ENCODE results near the gene CDH4. TPM values are rescaled to one million over a fixed set of nuclear protein-coding genes. Genes with fewer than 3 reads are reported as not detected.
A peak's percentile ranks its signal among the peaks of the same experiment; 100 is the strongest.

CDH4 gene
- total and polyA plus RNA-seq, 4 donors, result 5.8 to 24.1 (median 17.1) TPM

- WGBS (ENCODE audit: insufficient coverage), result 33% methylated on average over 21 of the region's 29 CpGs
- H3K36me3 ChIP-seq (ENCODE audit: control insufficient read depth, insufficient read depth, low read length), result no peaks in the 10 kb centered on the region
- no peak overlapping the region for H3K4me3 ChIP-seq (ENCODE audit: low read depth, low read length)
- H3K27ac ChIP-seq (ENCODE audit: low read depth, low read length), result no peak overlapping the region
- H3K9me3 ChIP-seq (ENCODE audit: control insufficient read depth, insufficient read depth, low read length), result no peaks in the 10 kb centered on the region
- peaks cover 18% of the 10 kb centered on the region for H3K4me1 ChIP-seq (ENCODE audit: control insufficient read depth, insufficient read depth, low read length)
- no peaks in the 10 kb centered on the region for H3K27me3 ChIP-seq (ENCODE audit: control insufficient read depth, insufficient read depth, low read length)
- DNase-seq (ENCODE audit: low read depth in 4 of 6, low spot score in 6 of 6), result peak in 2 of 6 donors; percentile 47 to 78
Observed at GRCh38 chr20:61588411-61589385, 336.6 kb downstream of the CDH4 start.

- DNase-seq (ENCODE audit: low read depth in 4 of 6, low spot score in 6 of 6), result no peak
- no peaks in the 10 kb centered on the region for H3K36me3 ChIP-seq (ENCODE audit: control insufficient read depth, insufficient read depth, low read length)
- H3K9me3 ChIP-seq (ENCODE audit: control insufficient read depth, insufficient read depth, low read length), result no peaks in the 10 kb centered on the region
- H3K27ac ChIP-seq (ENCODE audit: low read depth, low read length), result no peak overlapping the region
- no peak overlapping the region for H3K4me3 ChIP-seq (ENCODE audit: low read depth, low read length)
- 85% methylated on average over 12 of the region's 12 CpGs for WGBS (ENCODE audit: insufficient coverage)
- H3K4me1 ChIP-seq (ENCODE audit: control insufficient read depth, insufficient read depth, low read length), result peaks cover 13% of the 10 kb centered on the region
- H3K27me3 ChIP-seq (ENCODE audit: control insufficient read depth, insufficient read depth, low read length), result no peaks in the 10 kb centered on the region
Observed at GRCh38 chr20:61590236-61590635, 338.2 kb downstream of the CDH4 start.

GRCh38 chr20:61593516-61593915 is 341.5 kb downstream of the CDH4 start:
- no peak for DNase-seq (ENCODE audit: low read depth in 4 of 6, low spot score in 6 of 6)
- peaks cover 6% of the 10 kb centered on the region for H3K4me1 ChIP-seq (ENCODE audit: control insufficient read depth, insufficient read depth, low read length)
- no peaks in the 10 kb centered on the region for H3K27me3 ChIP-seq (ENCODE audit: control insufficient read depth, insufficient read depth, low read length)
- 76% methylated on average over 7 of the region's 7 CpGs for WGBS (ENCODE audit: insufficient coverage)
- peaks cover 6% of the 10 kb centered on the region for H3K9me3 ChIP-seq (ENCODE audit: control insufficient read depth, insufficient read depth, low read length)
- H3K27ac ChIP-seq (ENCODE audit: low read depth, low read length), result no peak overlapping the region
- no peaks in the 10 kb centered on the region for H3K36me3 ChIP-seq (ENCODE audit: control insufficient read depth, insufficient read depth, low read length)
- no peak overlapping the region for H3K4me3 ChIP-seq (ENCODE audit: low read depth, low read length)

GRCh38 chr20:61594198-61594597 is 342.1 kb downstream of the CDH4 start:
- WGBS (ENCODE audit: insufficient coverage), result 81% methylated on average over 8 of the region's 8 CpGs
- no peaks in the 10 kb centered on the region for H3K36me3 ChIP-seq (ENCODE audit: control insufficient read depth, insufficient read depth, low read length)
- no peak for DNase-seq (ENCODE audit: low read depth in 4 of 6, low spot score in 6 of 6)
- H3K27me3 ChIP-seq (ENCODE audit: control insufficient read depth, insufficient read depth, low read length), result no peaks in the 10 kb centered on the region
- peaks cover 6% of the 10 kb centered on the region for H3K4me1 ChIP-seq (ENCODE audit: control insufficient read depth, insufficient read depth, low read length)
- peaks cover 6% of the 10 kb centered on the region for H3K9me3 ChIP-seq (ENCODE audit: control insufficient read depth, insufficient read depth, low read length)
- no peak overlapping the region for H3K27ac ChIP-seq (ENCODE audit: low read depth, low read length)
- H3K4me3 ChIP-seq (ENCODE audit: low read depth, low read length), result no peak overlapping the region

- no peak for DNase-seq (ENCODE audit: low read depth in 4 of 6, low spot score in 6 of 6)
- Histone ChIP-seq H3K4me3 (ENCODE audit: low read depth, low read length) (no peak overlapping the region), H3K27me3 (ENCODE audit: control insufficient read depth, insufficient read depth, low read length) (no peaks in the 10 kb centered on the region), H3K4me1 (ENCODE audit: control insufficient read depth, insufficient read depth, low read length) (peaks cover 16% of the 10 kb centered on the region), H3K27ac (ENCODE audit: low read depth, low read length) (no peak overlapping the region), H3K36me3 (ENCODE audit: control insufficient read depth, insufficient read depth, low read length) (no peaks in the 10 kb centered on the region), H3K9me3 (ENCODE audit: control insufficient read depth, insufficient read depth, low read length) (peaks cover 6% of the 10 kb centered on the region)
- 99% methylated on average over 12 of the region's 13 CpGs for WGBS (ENCODE audit: insufficient coverage)
Observed at GRCh38 chr20:61595216-61595615, 343.2 kb downstream of the CDH4 start.

GRCh38 chr20:61596687-61597330 is 344.7 kb downstream of the CDH4 start:
- Histone ChIP-seq H3K4me1 (ENCODE audit: control insufficient read depth, insufficient read depth, low read length) (peaks cover 18% of the 10 kb centered on the region), H3K27me3 (ENCODE audit: control insufficient read depth, insufficient read depth, low read length) (no peaks in the 10 kb centered on the region), H3K36me3 (ENCODE audit: control insufficient read depth, insufficient read depth, low read length) (peaks cover 4% of the 10 kb centered on the region), H3K9me3 (ENCODE audit: control insufficient read depth, insufficient read depth, low read length) (peaks cover 6% of the 10 kb centered on the region), H3K4me3 (ENCODE audit: low read depth, low read length) (no peak overlapping the region), H3K27ac (ENCODE audit: low read depth, low read length) (no peak overlapping the region)
- 67% methylated on average over 6 of the region's 8 CpGs for WGBS (ENCODE audit: insufficient coverage)
- peak in 1 of 6 donors; percentile 65 for DNase-seq (ENCODE audit: low read depth in 4 of 6, low spot score in 6 of 6)

GRCh38 chr20:61597996-61598395 is 345.9 kb downstream of the CDH4 start:
- Histone ChIP-seq H3K4me3 (ENCODE audit: low read depth, low read length) (no peak overlapping the region), H3K36me3 (ENCODE audit: control insufficient read depth, insufficient read depth, low read length) (peaks cover 6% of the 10 kb centered on the region), H3K9me3 (ENCODE audit: control insufficient read depth, insufficient read depth, low read length) (peaks cover 6% of the 10 kb centered on the region), H3K4me1 (ENCODE audit: control insufficient read depth, insufficient read depth, low read length) (peaks cover 18% of the 10 kb centered on the region), H3K27me3 (ENCODE audit: control insufficient read depth, insufficient read depth, low read length) (no peaks in the 10 kb centered on the region), H3K27ac (ENCODE audit: low read depth, low read length) (no peak overlapping the region)
- WGBS (ENCODE audit: insufficient coverage), result 86% methylated on average over 5 of the region's 7 CpGs
- no peak for DNase-seq (ENCODE audit: low read depth in 4 of 6, low spot score in 6 of 6)

GRCh38 chr20:61598586-61598985 is 346.5 kb downstream of the CDH4 start:
- 88% methylated on average over 21 of the region's 21 CpGs for WGBS (ENCODE audit: insufficient coverage)
- Histone ChIP-seq H3K4me1 (ENCODE audit: control insufficient read depth, insufficient read depth, low read length) (peaks cover 18% of the 10 kb centered on the region), H3K36me3 (ENCODE audit: control insufficient read depth, insufficient read depth, low read length) (peaks cover 6% of the 10 kb centered on the region), H3K4me3 (ENCODE audit: low read depth, low read length) (no peak overlapping the region), H3K27ac (ENCODE audit: low read depth, low read length) (no peak overlapping the region), H3K27me3 (ENCODE audit: control insufficient read depth, insufficient read depth, low read length) (no peaks in the 10 kb centered on the region), H3K9me3 (ENCODE audit: control insufficient read depth, insufficient read depth, low read length) (peaks cover 6% of the 10 kb centered on the region)
- DNase-seq (ENCODE audit: low read depth in 4 of 6, low spot score in 6 of 6), result no peak

GRCh38 chr20:61599061-61599531 is 347.0 kb downstream of the CDH4 start:
- Histone ChIP-seq H3K9me3 (ENCODE audit: control insufficient read depth, insufficient read depth, low read length) (peaks cover 6% of the 10 kb centered on the region), H3K4me1 (ENCODE audit: control insufficient read depth, insufficient read depth, low read length) (peaks cover 18% of the 10 kb centered on the region), H3K27ac (ENCODE audit: low read depth, low read length) (no peak overlapping the region), H3K36me3 (ENCODE audit: control insufficient read depth, insufficient read depth, low read length) (peaks cover 6% of the 10 kb centered on the region), H3K4me3 (ENCODE audit: low read depth, low read length) (no peak overlapping the region), H3K27me3 (ENCODE audit: control insufficient read depth, insufficient read depth, low read length) (no peaks in the 10 kb centered on the region)
- DNase-seq (ENCODE audit: low read depth in 4 of 6, low spot score in 6 of 6), result no peak
- WGBS (ENCODE audit: insufficient coverage), result 78% methylated on average over 11 of the region's 12 CpGs
